Measurements from ENCODE around the gene INTS3.
A peak's percentile ranks its signal among the peaks of the same experiment; 100 is the strongest.

The INTS3 gene

GRCh38 chr1:153741986-153742385, 14.1 kb downstream of the INTS3 start:
- peak overlapping the region; percentile 88 for H3K27ac ChIP-seq
- TF ChIP-seq CTCF (conservative IDR thresholded peaks at IDR 0.05) = no peak

- H3K27ac ChIP-seq = peak overlapping the region; percentile 88
- no peak for TF ChIP-seq CTCF (conservative IDR thresholded peaks at IDR 0.05)
Observed at GRCh38 chr1:153742411-153743142, 14.7 kb downstream of the INTS3 start.

GRCh38 chr1:153745417-153745816, 17.6 kb downstream of the INTS3 start:
- TF ChIP-seq CTCF (conservative IDR thresholded peaks at IDR 0.05) = no peak

GRCh38 chr1:153746174-153746573, 18.3 kb downstream of the INTS3 start:
- H3K27ac ChIP-seq = no peak overlapping the region
- no peak for TF ChIP-seq CTCF (conservative IDR thresholded peaks at IDR 0.05)

More at GRCh38 chr1:153745417-153745816, 17.6 kb downstream of the INTS3 start:
- H3K27ac ChIP-seq = no peak overlapping the region

GRCh38 chr1:153748903-153749302, 21.1 kb downstream of the INTS3 start:
- no peak overlapping the region for H3K27ac ChIP-seq
- no peak for TF ChIP-seq CTCF (conservative IDR thresholded peaks at IDR 0.05)

- peak; percentile 99 for TF ChIP-seq CTCF (conservative IDR thresholded peaks at IDR 0.05)
- peak overlapping the region; percentile 13; the same call in 1 of the 2 replicates for H3K27ac ChIP-seq
Observed at GRCh38 chr1:153749408-153750005, 21.7 kb downstream of the INTS3 start.

- TF ChIP-seq CTCF (conservative IDR thresholded peaks at IDR 0.05) = no peak
- H3K27ac ChIP-seq = peak overlapping the region; percentile 13
Observed at GRCh38 chr1:153750026-153750995, 22.5 kb downstream of the INTS3 start.

Data from VCaP (cell line).